Measurements from ENCODE around the gene GNS.

GRCh38 chr12:64716839-64717455 is 42.3 kb downstream of the GNS start:
- no peak for TF ChIP-seq ELF4 (IDR thresholded peaks at IDR 0.05)
- TF ChIP-seq FOXK2 (IDR thresholded peaks at IDR 0.05), result no peak
- no peak for TF ChIP-seq ZNF384 (IDR thresholded peaks at IDR 0.05)

Measured in HEK293T (cell line).